Neural progenitor cell (in vitro differentiated cells): ENCODE measurements around the gene NAA20. TPM values are rescaled to one million over a fixed set of nuclear protein-coding genes. Genes with fewer than 3 reads are reported as not detected.

Experiments
- DNase-seq: peaks from one replicate; pipeline ENCODE4 v3.0.0-alpha.2; 2016; ENCODE audit warnings: low spot score
- H2AFZ ChIP-seq: fragments of 200-600 bp; sonication (generic); replicated peaks from 2 replicates; pipeline ENCODE4 v1.6.1; 2016; ENCODE audit warnings: antibody characterized with exemption
- H3F3A ChIP-seq: fragments of 200-600 bp; sonication (generic); 2 replicates; pipeline ENCODE4 v1.6.1; 2016; ENCODE audit warnings: antibody characterized with exemption, low read depth
- H3K27ac ChIP-seq: fragments of 200-600 bp; sonication (generic); 2 replicates; pipeline ENCODE4 v1.5.1; 2016; ENCODE audit warnings: mild to moderate bottlenecking
- H3K27me3 ChIP-seq: fragments of 200-600 bp; sonication (generic); 2 replicates; pipeline ENCODE4 v1.6.1; 2016; ENCODE audit warnings: mild to moderate bottlenecking, moderate library complexity
- H3K36me3 ChIP-seq: fragments of 200-600 bp; sonication (generic); 2 replicates; pipeline ENCODE4 v1.5.1; 2016
- H3K4me1 ChIP-seq: fragments of 200-600 bp; sonication (generic); 2 replicates; pipeline ENCODE4 v1.6.1; 2016; ENCODE audit warnings: mixed run types
- H3K4me2 ChIP-seq: fragments of 200-600 bp; sonication (generic); 2 replicates; pipeline ENCODE4 v1.6.1; 2016
- H3K4me3 ChIP-seq: fragments of 200-600 bp; sonication (generic); 2 replicates; pipeline ENCODE4 v1.5.1; 2016
- H3K79me2 ChIP-seq: fragments of 200-600 bp; sonication (generic); 2 replicates; pipeline ENCODE4 v1.6.1; 2016; ENCODE audit warnings: low read depth
- H3K9ac ChIP-seq: fragments of 200-600 bp; sonication (generic); 2 replicates; pipeline ENCODE4 v1.6.1; 2016
- H3K9me3 ChIP-seq: fragments of 200-600 bp; sonication (generic); 2 replicates; pipeline ENCODE4 v1.5.1; 2016; ENCODE audit warnings: low read depth
- H4K20me1 ChIP-seq: fragments of 200-600 bp; sonication (generic); 2 replicates; pipeline ENCODE4 v1.6.1; 2016; ENCODE audit warnings: low read depth
- H3K27ac Mint-ChIP-seq: 3 replicates; pipeline ENCODE4 v1.8.0; 2021; ENCODE audit warnings: mixed read lengths
- H3K27me3 Mint-ChIP-seq: 2 replicates; pipeline ENCODE4 v1.8.0; 2022; ENCODE audit warnings: low read depth, mild to moderate bottlenecking, inconsistent platforms, moderate library complexity, mixed read lengths; ENCODE audit not compliant: insufficient read depth
- H3K36me3 Mint-ChIP-seq: 3 replicates; pipeline ENCODE4 v1.8.0; 2021; ENCODE audit warnings: mixed read lengths
- H3K4me1 Mint-ChIP-seq: 3 replicates; pipeline ENCODE4 v1.8.0; 2021; ENCODE audit warnings: mixed read lengths
- H3K4me3 Mint-ChIP-seq: 3 replicates; pipeline ENCODE4 v1.8.0; 2021; ENCODE audit warnings: mild to moderate bottlenecking, moderate library complexity, mixed read lengths
- H3K9me3 Mint-ChIP-seq: 3 replicates; pipeline ENCODE4 v1.8.0; 2020; ENCODE audit warnings: mixed read lengths
- CTCF ChIP-seq: fragments of 200-600 bp; sonication (generic); IDR thresholded peaks from 2 replicates; pipeline ENCODE4 v1.5.1; 2017; ENCODE audit warnings: antibody characterized with exemption, mild to moderate bottlenecking
- EZH2 ChIP-seq: fragments of 200-600 bp; sonication (generic); IDR thresholded peaks from 2 replicates; pipeline ENCODE4 v1.6.1; 2017; ENCODE audit warnings: antibody characterized with exemption, mild to moderate bottlenecking, moderate library complexity
- EZH2phosphoT487 ChIP-seq: fragments of 200-600 bp; sonication (generic); IDR thresholded peaks from 2 replicates; pipeline ENCODE4 v1.6.1; 2017; ENCODE audit warnings: antibody characterized with exemption
- total RNA-seq: library from RNA; depleted of rRNA; stranded (reverse); fragments of >200 nt; gene quantifications from 2 replicates; pipeline ENCODE4 v1.2.3, GENCODE V29; 2015; ENCODE audit warnings: low replicate concordance

Gene NAA20
- total RNA-seq, 1 donor from 2014 or later = 39.9 TPM

GRCh38 chr20:20019123-20019522 lies 2.0 kb downstream of the NAA20 start:
- no peaks in the 10 kb centered on the region for H3K9me3 ChIP-seq
- H3K27ac ChIP-seq = no peak overlapping the region
- Mint-ChIP-seq H3K9me3 (no peaks in the 10 kb centered on the region), H3K27ac (no peak overlapping the region), H3K4me3 (peak overlapping the region; percentile 79), H3K27me3 (no peaks in the 10 kb centered on the region), H3K4me1 (peaks cover 17% of the 10 kb centered on the region), H3K36me3 (peaks cover 2% of the 10 kb centered on the region)
- H3F3A ChIP-seq = peaks cover 15% of the 10 kb centered on the region
- peaks cover 7% of the 10 kb centered on the region for H3K4me1 ChIP-seq
- no peaks in the 10 kb centered on the region for H3K36me3 ChIP-seq
- no peak for DNase-seq
- H3K79me2 ChIP-seq = peaks cover 68% of the 10 kb centered on the region
- H3K27me3 ChIP-seq = no peaks in the 10 kb centered on the region
- no peak overlapping the region for H3K4me3 ChIP-seq
- H3K9ac ChIP-seq = no peak overlapping the region
- H3K4me2 ChIP-seq = no peak overlapping the region
- TF ChIP-seq EZH2 = no peak
- no peak for TF ChIP-seq EZH2phosphoT487
- no peak for TF ChIP-seq CTCF
- H4K20me1 ChIP-seq = peaks cover 19% of the 10 kb centered on the region
- no peak overlapping the region for H2AFZ ChIP-seq

DNA sequence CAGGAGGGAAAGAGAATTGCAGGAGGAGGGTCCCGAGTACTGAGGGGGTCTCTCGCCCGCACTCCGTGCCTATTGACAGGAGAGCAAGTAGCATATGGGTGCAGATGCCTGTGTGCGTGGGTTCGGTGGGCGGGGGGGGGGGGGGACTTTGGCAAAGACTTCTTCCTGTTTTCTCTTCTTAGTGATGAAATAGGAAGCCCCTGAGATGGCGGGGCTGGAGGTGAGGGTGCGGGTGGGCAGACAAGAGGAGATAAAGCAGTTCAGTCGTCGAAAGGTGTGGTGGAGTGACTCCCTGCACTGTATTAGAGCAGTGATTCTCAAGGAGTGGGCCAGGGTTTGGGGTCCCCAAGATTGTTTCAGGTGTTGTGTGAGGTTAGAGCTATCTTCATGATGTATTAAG lies 3.7 kb downstream of the NAA20 start:
- Histone ChIP-seq H4K20me1 (peaks cover 24% of the 10 kb centered on the region), H3K9me3 (no peaks in the 10 kb centered on the region), H2AFZ (no peak overlapping the region), H3K36me3 (no peaks in the 10 kb centered on the region), H3K27ac (no peak overlapping the region), H3K9ac (no peak overlapping the region), H3K79me2 (peaks cover 78% of the 10 kb centered on the region), H3K27me3 (no peaks in the 10 kb centered on the region), H3K4me2 (no peak overlapping the region), H3K4me3 (no peak overlapping the region), H3K4me1 (peaks cover 7% of the 10 kb centered on the region), H3F3A (peaks cover 15% of the 10 kb centered on the region)
- TF ChIP-seq CTCF (no peak), EZH2phosphoT487 (no peak), EZH2 (no peak)
- peaks cover 2% of the 10 kb centered on the region for H3K36me3 Mint-ChIP-seq
- no peaks in the 10 kb centered on the region for H3K9me3 Mint-ChIP-seq
- H3K27me3 Mint-ChIP-seq = no peaks in the 10 kb centered on the region
- peaks cover 17% of the 10 kb centered on the region for H3K4me1 Mint-ChIP-seq
- no peak overlapping the region for H3K27ac Mint-ChIP-seq
- DNase-seq = no peak
- H3K4me3 Mint-ChIP-seq = no peak overlapping the region

DNA sequence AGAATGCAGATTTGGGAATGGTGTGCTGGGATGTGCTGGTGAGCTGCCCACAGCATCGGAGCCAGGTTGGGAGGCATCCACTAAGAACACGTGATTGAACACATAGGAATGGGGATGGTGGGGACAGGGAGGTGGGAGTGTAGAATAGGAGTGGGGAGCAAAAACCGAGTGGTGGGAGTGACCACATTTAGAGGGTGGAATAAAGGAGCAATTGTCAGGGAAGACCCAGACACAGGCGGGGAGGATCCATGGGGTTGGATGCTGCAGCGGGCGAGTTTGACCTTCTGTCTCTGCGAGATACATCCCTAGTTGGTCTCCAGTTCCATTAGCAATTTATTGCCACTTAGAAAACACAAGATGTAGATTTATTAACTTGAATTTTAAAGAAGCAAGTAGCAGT lies 4.7 kb downstream of the NAA20 start:
- peaks cover 14% of the 10 kb centered on the region for H3K4me1 Mint-ChIP-seq
- H3K36me3 Mint-ChIP-seq = peaks cover 2% of the 10 kb centered on the region
- Histone ChIP-seq H2AFZ (no peak overlapping the region), H3K9me3 (no peaks in the 10 kb centered on the region), H3K36me3 (no peaks in the 10 kb centered on the region), H3K27me3 (no peaks in the 10 kb centered on the region), H3K4me1 (peaks cover 7% of the 10 kb centered on the region), H3K4me2 (no peak overlapping the region), H3K79me2 (peaks cover 78% of the 10 kb centered on the region), H3K4me3 (no peak overlapping the region), H4K20me1 (peaks cover 24% of the 10 kb centered on the region), H3K9ac (peak overlapping the region; percentile 18), H3K27ac (no peak overlapping the region), H3F3A (peaks cover 8% of the 10 kb centered on the region)
- no peaks in the 10 kb centered on the region for H3K27me3 Mint-ChIP-seq
- no peak overlapping the region for H3K4me3 Mint-ChIP-seq
- DNase-seq = no peak
- no peak overlapping the region for H3K27ac Mint-ChIP-seq
- no peak for TF ChIP-seq EZH2
- no peak for TF ChIP-seq CTCF
- no peak for TF ChIP-seq EZH2phosphoT487
- H3K9me3 Mint-ChIP-seq = no peaks in the 10 kb centered on the region
